HepG2 (cell line): ENCODE data around the gene MUC15. TPM values are rescaled to one million over a fixed set of nuclear protein-coding genes. Genes with fewer than 3 reads are reported as not detected.

Source experiments
- ATAC-seq: fragments of 200-7000 bp; cut with Tn5 transposase; 3 replicates; pipeline ENCODE4 v1.9.1; 2020; ENCODE audit warnings: mild to moderate bottlenecking, moderate library complexity
- BruUV-seq: library from RNA; stranded (reverse); fragments of 400-500 nt; replicated peaks from 2 replicates; lab custom pipeline; 2021; lab: Mats Ljungman, UMichigan
- CTCF ChIA-PET: fragments of 300-600 bp; formaldehyde crosslinking; extraction: SDS; loops from one replicate; lab custom pipeline; 2021; ENCODE audit warnings: low total read pairs, inconsistent platforms, low intra/inter-chr PET ratio; lab: Yijun Ruan, JAX
- POLR2A ChIA-PET: fragments of 350-600 bp; sonication (Branson Sonifier 250); formaldehyde crosslinking; loops from one replicate; lab custom pipeline; 2020; ENCODE audit warnings: antibody characterized with exemption, inconsistent platforms; lab: Yijun Ruan, JAX
- DNase-seq: peaks from one replicate; pipeline ENCODE4 v3.0.0-alpha.2; 2015; ENCODE audit warnings: low spot score
- FAIRE-seq: peaks from 3 replicates; lab custom pipeline; 2011; peaks lifted over from hg19 to GRCh38; lab: Jason Lieb, UNC
- H2AFZ ChIP-seq: one replicate; pipeline ENCODE4 v1.6.1; 2011; ENCODE audit warnings: low read length, inconsistent platforms
- H3K27ac ChIP-seq: fragments of 300-600 bp; 3 replicates; pipeline ENCODE4 v1.8.0; 2011; ENCODE audit warnings: mixed run types, mild to moderate bottlenecking, mixed read lengths, low read length, inconsistent platforms; ENCODE audit not compliant: insufficient read depth; ENCODE audit errors: extremely low read length
- H3K27me3 ChIP-seq, 2 experiments: fragments of 200-600 bp in 1 of 2; 2 replicates in 1 of 2; 3 replicates in 1 of 2; pipeline versions ENCODE4 v1.6.0 to v1.8.0; 2011; ENCODE audit warnings: low read length in 2 of 2, mild to moderate bottlenecking in 2 of 2, moderate library complexity in 2 of 2, inconsistent platforms in 1 of 2; ENCODE audit not compliant: insufficient read depth in 2 of 2, control insufficient read depth in 1 of 2
- H3K36me3 ChIP-seq, 2 experiments: fragments of 200-600 bp in 1 of 2; replicated peaks in 1 of 2; 2 replicates in 1 of 2; 3 replicates in 1 of 2; pipeline versions ENCODE4 v1.5.1 to v1.8.0; 2011; ENCODE audit warnings: low read length in 2 of 2, inconsistent platforms in 1 of 2; ENCODE audit not compliant: insufficient read depth in 2 of 2, control insufficient read depth in 1 of 2
- H3K4me1 ChIP-seq: 2 replicates; pipeline ENCODE4 v1.5.1; 2012; ENCODE audit warnings: low read length, inconsistent platforms; ENCODE audit not compliant: insufficient read depth
- H3K4me2 ChIP-seq: 2 replicates; pipeline ENCODE4 v1.6.0; 2011; ENCODE audit warnings: low read depth, low read length, inconsistent platforms
- H3K4me3 ChIP-seq, 3 experiments: fragments of 200-600 bp in 1 of 3; sonication (generic), shearing (Covaris generic) in 1 of 3; replicated peaks in 1 of 3; 2 replicates each; pipeline ENCODE4 v1.5.1; 2011 to 2016; ENCODE audit warnings: low read length in 3 of 3, inconsistent platforms in 2 of 3, low read depth in 2 of 3, mild to moderate bottlenecking in 2 of 3, control low read depth in 1 of 3, mixed read lengths in 1 of 3; ENCODE audit not compliant: insufficient read depth in 1 of 3
- H3K79me2 ChIP-seq: one replicate; pipeline ENCODE4 v1.6.1; 2011; ENCODE audit warnings: low read length, inconsistent platforms; ENCODE audit not compliant: insufficient read depth
- H3K9ac ChIP-seq: 2 replicates; pipeline ENCODE4 v1.6.0; 2011; ENCODE audit warnings: mild to moderate bottlenecking, low read depth, low read length, inconsistent platforms; ENCODE audit not compliant: insufficient read depth
- H3K9me3 ChIP-seq: 2 replicates; pipeline ENCODE4 v1.5.1; 2012; ENCODE audit warnings: mild to moderate bottlenecking, low read length
- H4K20me1 ChIP-seq: 2 replicates; pipeline ENCODE4 v1.6.0; 2011; ENCODE audit warnings: inconsistent platforms, mild to moderate bottlenecking, low read length, moderate library complexity; ENCODE audit not compliant: insufficient read depth
- CENPBD1 ChIP-seq: sonication (generic); formaldehyde crosslinking; IDR thresholded peaks from 2 replicates; pipeline ENCODE4 v1.8.0; 2022; ENCODE audit warnings: missing genetic modification reagents, low read depth, mild to moderate bottlenecking, borderline replicate concordance
- ZBTB37 ChIP-seq: sonication (generic); formaldehyde crosslinking; IDR thresholded peaks from 2 replicates; pipeline ENCODE4 v1.4.0; 2020; ENCODE audit warnings: mild to moderate bottlenecking, missing genetic modification reagents
- WGBS: methylation state at CpG from one replicate; pipeline ENCODE4 v1.1.6; 2017; ENCODE audit warnings: low lambda C conversion rate; 5-methylcytosine and 5-hydroxymethylcytosine counted together
- in situ Hi-C: cut with HindIII; loops from 2 replicates; pipeline ENCODE4 v1.10.0; 2017; ENCODE audit warnings: low pct_unique_long_range_greater_than_20kb; ENCODE audit not compliant: extremely low pct_ligation_motif_present
- intact Hi-C: fragments of 100-400 bp; cut with micrococcal nuclease; formaldehyde crosslinking; loops from one replicate; pipeline ENCODE4 v1.10.0; 2022; ENCODE audit not compliant: unreplicated experiment
- polyA plus RNA-seq, 8 experiments: library from polyadenylated mRNA; depleted of rRNA in 3 of 8; stranded (reverse) in 7 of 8; unstranded in 1 of 8; fragments of >200 nt; fragmentation: Illumina TruSeq in 4 of 8; extraction: Trizol in 4 of 8; gene quantifications; 2 replicates each; pipeline versions ENCODE4 v1.2.1 to v1.2.3, GENCODE V29; 2011 to 2016; ENCODE audit warnings: low read depth in 4 of 8, missing spikeins in 1 of 8, mixed read lengths in 1 of 8; ENCODE audit not compliant: insufficient read depth in 1 of 8
- total RNA-seq, 5 experiments: library from RNA; depleted of rRNA; stranded (reverse); fragments of >200 nt; fragmentation: Illumina TruSeq; extraction: Trizol; gene quantifications; 2 replicates each; pipeline ENCODE4 v1.2.3, GENCODE V29; 2016; ENCODE audit warnings: low read depth in 1 of 5
- TF ChIP-seq, protein P1 (sequence below): sonication (generic); formaldehyde crosslinking; IDR thresholded peaks from 2 replicates; pipeline ENCODE4 v1.5.0; 2020; ENCODE audit warnings: mild to moderate bottlenecking, missing genetic modification reagents, borderline replicate concordance
- TF ChIP-seq, protein P2 (sequence below): sonication (generic); formaldehyde crosslinking; IDR thresholded peaks from 2 replicates; pipeline ENCODE4 v1.4.0; 2020; ENCODE audit warnings: missing genetic modification reagents

Gene MUC15
- total and polyA plus RNA-seq, 2 of the 13 experiments (the other 11 are each of a cell fraction or from before 2014, with no cell fraction given) = 4.5 to 18.0 TPM

DNA sequence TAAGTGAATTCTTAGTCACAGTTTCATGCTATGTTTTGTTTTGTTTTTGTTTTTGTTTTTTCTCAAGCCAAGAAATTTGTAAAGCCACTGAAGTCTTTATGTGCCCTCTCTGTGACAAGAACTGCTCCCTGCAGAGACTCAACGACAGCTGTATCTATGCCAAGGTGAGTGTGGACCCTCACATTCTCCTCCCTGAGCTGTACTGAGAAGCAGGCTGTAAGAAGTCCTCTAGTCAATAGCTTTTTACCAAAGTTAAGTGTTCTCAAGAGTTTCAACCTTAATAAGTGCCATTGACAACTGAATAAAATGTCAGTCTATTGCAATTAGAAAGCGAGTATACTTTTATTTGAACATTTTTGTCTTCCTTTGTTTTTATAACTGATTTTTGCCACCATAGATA lies 18.9 kb downstream of the MUC15 start:
- Histone ChIP-seq H2AFZ (no peak overlapping the region), H3K36me3 (no peaks in the 10 kb centered on the region), H4K20me1 (no peaks in the 10 kb centered on the region), H3K4me3 (no peak overlapping the region), H3K79me2 (no peaks in the 10 kb centered on the region), H3K9me3 (no peaks in the 10 kb centered on the region), H3K27me3 (no peaks in the 10 kb centered on the region), H3K4me2 (no peak overlapping the region), H3K4me1 (no peaks in the 10 kb centered on the region), H3K27ac (no peak overlapping the region), H3K9ac (no peak overlapping the region)
- no peak for DNase-seq
- no peak for ATAC-seq
- no peak for FAIRE-seq
- no TSS peak for BruUV-seq
- in situ Hi-C loops (no loop called here), intact Hi-C loops (no loop called here)
- CTCF ChIA-PET = no interaction called here
- POLR2A ChIA-PET = no interaction called here
- WGBS = 20% methylated on average over 2 of the region's 2 CpGs
- TF ChIP-seq, protein P1, sequence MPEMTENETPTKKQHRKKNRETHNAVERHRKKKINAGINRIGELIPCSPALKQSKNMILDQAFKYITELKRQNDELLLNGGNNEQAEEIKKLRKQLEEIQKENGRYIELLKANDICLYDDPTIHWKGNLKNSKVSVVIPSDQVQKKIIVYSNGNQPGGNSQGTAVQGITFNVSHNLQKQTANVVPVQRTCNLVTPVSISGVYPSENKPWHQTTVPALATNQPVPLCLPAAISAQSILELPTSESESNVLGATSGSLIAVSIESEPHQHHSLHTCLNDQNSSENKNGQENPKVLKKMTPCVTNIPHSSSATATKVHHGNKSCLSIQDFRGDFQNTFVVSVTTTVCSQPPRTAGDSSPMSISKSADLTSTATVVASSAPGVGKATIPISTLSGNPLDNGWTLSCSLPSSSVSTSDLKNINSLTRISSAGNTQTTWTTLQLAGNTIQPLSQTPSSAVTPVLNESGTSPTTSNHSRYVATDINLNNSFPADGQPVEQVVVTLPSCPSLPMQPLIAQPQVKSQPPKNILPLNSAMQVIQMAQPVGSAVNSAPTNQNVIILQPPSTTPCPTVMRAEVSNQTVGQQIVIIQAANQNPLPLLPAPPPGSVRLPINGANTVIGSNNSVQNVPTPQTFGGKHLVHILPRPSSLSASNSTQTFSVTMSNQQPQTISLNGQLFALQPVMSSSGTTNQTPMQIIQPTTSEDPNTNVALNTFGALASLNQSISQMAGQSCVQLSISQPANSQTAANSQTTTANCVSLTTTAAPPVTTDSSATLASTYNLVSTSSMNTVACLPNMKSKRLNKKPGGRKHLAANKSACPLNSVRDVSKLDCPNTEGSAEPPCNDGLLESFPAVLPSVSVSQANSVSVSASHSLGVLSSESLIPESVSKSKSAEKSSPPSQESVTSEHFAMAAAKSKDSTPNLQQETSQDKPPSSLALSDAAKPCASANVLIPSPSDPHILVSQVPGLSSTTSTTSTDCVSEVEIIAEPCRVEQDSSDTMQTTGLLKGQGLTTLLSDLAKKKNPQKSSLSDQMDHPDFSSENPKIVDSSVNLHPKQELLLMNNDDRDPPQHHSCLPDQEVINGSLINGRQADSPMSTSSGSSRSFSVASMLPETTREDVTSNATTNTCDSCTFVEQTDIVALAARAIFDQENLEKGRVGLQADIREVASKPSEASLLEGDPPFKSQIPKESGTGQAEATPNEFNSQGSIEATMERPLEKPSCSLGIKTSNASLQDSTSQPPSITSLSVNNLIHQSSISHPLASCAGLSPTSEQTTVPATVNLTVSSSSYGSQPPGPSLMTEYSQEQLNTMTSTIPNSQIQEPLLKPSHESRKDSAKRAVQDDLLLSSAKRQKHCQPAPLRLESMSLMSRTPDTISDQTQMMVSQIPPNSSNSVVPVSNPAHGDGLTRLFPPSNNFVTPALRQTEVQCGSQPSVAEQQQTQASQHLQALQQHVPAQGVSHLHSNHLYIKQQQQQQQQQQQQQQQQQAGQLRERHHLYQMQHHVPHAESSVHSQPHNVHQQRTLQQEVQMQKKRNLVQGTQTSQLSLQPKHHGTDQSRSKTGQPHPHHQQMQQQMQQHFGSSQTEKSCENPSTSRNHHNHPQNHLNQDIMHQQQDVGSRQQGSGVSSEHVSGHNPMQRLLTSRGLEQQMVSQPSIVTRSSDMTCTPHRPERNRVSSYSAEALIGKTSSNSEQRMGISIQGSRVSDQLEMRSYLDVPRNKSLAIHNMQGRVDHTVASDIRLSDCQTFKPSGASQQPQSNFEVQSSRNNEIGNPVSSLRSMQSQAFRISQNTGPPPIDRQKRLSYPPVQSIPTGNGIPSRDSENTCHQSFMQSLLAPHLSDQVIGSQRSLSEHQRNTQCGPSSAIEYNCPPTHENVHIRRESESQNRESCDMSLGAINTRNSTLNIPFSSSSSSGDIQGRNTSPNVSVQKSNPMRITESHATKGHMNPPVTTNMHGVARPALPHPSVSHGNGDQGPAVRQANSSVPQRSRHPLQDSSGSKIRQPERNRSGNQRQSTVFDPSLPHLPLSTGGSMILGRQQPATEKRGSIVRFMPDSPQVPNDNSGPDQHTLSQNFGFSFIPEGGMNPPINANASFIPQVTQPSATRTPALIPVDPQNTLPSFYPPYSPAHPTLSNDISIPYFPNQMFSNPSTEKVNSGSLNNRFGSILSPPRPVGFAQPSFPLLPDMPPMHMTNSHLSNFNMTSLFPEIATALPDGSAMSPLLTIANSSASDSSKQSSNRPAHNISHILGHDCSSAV = no peak
- TF ChIP-seq ZBTB37 (CRISPR knock-in tag) = no peak
- TF ChIP-seq CENPBD1 (CRISPR knock-in tag) = no peak
- TF ChIP-seq, protein P2, sequence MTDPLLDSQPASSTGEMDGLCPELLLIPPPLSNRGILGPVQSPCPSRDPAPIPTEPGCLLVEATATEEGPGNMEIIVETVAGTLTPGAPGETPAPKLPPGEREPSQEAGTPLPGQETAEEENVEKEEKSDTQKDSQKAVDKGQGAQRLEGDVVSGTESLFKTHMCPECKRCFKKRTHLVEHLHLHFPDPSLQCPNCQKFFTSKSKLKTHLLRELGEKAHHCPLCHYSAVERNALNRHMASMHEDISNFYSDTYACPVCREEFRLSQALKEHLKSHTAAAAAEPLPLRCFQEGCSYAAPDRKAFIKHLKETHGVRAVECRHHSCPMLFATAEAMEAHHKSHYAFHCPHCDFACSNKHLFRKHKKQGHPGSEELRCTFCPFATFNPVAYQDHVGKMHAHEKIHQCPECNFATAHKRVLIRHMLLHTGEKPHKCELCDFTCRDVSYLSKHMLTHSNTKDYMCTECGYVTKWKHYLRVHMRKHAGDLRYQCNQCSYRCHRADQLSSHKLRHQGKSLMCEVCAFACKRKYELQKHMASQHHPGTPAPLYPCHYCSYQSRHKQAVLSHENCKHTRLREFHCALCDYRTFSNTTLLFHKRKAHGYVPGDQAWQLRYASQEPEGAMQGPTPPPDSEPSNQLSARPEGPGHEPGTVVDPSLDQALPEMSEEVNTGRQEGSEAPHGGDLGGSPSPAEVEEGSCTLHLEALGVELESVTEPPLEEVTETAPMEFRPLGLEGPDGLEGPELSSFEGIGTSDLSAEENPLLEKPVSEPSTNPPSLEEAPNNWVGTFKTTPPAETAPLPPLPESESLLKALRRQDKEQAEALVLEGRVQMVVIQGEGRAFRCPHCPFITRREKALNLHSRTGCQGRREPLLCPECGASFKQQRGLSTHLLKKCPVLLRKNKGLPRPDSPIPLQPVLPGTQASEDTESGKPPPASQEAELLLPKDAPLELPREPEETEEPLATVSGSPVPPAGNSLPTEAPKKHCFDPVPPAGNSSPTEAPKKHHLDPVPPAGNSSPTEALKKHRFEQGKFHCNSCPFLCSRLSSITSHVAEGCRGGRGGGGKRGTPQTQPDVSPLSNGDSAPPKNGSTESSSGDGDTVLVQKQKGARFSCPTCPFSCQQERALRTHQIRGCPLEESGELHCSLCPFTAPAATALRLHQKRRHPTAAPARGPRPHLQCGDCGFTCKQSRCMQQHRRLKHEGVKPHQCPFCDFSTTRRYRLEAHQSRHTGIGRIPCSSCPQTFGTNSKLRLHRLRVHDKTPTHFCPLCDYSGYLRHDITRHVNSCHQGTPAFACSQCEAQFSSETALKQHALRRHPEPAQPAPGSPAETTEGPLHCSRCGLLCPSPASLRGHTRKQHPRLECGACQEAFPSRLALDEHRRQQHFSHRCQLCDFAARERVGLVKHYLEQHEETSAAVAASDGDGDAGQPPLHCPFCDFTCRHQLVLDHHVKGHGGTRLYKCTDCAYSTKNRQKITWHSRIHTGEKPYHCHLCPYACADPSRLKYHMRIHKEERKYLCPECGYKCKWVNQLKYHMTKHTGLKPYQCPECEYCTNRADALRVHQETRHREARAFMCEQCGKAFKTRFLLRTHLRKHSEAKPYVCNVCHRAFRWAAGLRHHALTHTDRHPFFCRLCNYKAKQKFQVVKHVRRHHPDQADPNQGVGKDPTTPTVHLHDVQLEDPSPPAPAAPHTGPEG (CRISPR knock-in tag) = no peak
